SH-SY5Y (cell line): Measurements from ENCODE around the gene SH2D1B.

Source experiments
- GATA2 ChIP-seq: IDR thresholded peaks from 2 replicates; pipeline ENCODE4 v1.6.1; 2011; ENCODE audit warnings: mild to moderate bottlenecking, low read depth, low read length
- GATA3 ChIP-seq: IDR thresholded peaks from 2 replicates; pipeline ENCODE4 v1.6.1; 2011; ENCODE audit warnings: low read depth, mild to moderate bottlenecking, low read length, moderate library complexity

Gene SH2D1B

GRCh38 chr1:162375463-162375862, 36.5 kb downstream of the SH2D1B start:
- TF ChIP-seq GATA2 (no peak), GATA3 (no peak)

DNA sequence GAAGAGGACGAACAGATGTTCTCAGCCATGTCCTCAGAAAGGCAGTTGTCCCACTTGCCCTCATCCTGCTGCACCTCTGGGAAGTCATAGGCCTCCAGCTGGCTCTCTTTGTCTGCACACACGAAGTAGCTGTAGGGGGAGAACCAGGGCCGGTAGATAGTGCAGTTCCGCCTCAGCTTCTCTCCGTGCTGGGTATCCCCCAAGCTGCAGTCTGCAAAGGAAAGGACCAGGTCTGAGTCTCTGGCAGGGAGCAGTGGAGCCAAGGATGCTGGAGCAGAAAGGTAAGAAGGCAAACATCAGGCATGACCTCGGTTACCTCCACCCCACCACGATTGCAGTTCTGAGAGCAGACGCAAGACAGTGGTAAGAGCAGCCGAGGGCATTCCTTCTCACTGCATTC, 37.5 kb downstream of the SH2D1B start:
- TF ChIP-seq GATA3, result no peak
- TF ChIP-seq GATA2, result no peak

GRCh38 chr1:162373541-162374260, 38.2 kb downstream of the SH2D1B start:
- no peak for TF ChIP-seq GATA3
- TF ChIP-seq GATA2, result no peak

- TF ChIP-seq GATA3 (no peak; the same call in 1 of the 2 replicates), GATA2 (no peak; the same call in none of the 2 replicates)
Measured at GRCh38 chr1:162373072-162373427, 38.9 kb downstream of the SH2D1B start.

DNA sequence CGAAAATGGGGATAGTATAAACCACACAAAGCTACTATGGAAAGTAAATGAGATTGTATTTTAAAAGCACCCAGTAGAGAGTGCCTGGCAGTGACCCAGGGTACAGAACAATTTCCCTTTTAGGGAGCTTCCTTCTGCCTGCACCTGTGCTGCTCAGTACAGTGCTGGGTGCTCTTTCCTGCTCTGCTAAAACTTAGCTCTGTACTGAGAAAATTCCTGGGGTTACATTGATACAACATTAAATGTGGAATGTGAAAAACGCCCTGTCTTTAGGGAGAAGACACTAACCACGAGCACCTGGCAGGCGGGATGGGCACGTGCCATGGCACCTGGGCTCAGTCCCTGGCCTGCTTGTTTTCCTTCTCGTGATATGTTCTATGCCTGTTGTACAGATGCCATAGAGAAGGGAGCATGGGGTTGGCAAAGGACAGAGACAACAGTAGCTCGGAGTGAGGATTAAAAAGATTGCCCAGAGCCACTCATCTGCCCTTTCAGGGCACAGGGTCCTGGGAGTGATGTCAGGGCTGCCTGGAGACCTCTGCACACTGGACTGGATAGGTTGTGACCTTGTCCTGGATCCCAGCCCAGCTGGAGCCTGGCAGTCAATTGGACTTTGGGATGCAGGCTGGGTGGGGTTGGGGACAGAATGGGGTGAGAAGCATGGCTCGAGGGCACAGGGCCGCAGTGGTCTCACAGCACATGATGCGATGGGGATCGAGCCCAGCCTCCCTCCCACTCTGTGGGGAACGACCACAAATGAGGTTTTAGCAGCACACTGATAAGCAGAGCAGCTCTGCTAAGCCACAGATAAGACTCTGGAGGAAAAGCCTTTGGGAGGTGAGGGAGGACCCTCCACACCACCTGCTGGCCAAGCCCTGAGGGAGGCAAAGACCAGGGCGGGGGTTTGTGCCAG, 39.5 kb downstream of the SH2D1B start:
- TF ChIP-seq GATA3, result no peak; the same call in 1 of the 2 replicates
- peak; percentile 96 for TF ChIP-seq GATA2

DNA sequence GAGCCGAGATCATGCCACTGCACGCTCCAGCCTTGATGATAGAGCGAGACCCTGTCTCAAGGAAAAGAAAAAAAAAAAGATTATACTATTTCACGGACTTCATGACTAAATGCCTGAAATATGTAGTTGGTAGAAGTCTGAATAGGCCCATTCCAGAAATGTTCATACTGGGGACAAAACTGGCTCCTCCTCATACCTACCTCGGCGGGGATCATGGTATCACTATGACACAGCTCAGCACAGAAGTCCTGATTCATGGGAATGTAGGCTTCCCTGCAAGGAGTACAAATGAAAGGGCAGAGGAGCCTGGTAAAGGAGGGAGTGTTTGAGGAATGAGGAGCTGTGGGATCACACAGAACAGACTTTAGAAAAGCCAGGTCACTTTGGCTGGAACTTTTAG, 40.3 kb downstream of the SH2D1B start:
- no peak for TF ChIP-seq GATA3
- no peak for TF ChIP-seq GATA2

GRCh38 chr1:162370721-162371120, 41.2 kb downstream of the SH2D1B start:
- TF ChIP-seq GATA2 (no peak), GATA3 (no peak)

- TF ChIP-seq GATA2 (no peak), GATA3 (no peak)
Measured at GRCh38 chr1:162370161-162370560, 41.8 kb downstream of the SH2D1B start.

DNA sequence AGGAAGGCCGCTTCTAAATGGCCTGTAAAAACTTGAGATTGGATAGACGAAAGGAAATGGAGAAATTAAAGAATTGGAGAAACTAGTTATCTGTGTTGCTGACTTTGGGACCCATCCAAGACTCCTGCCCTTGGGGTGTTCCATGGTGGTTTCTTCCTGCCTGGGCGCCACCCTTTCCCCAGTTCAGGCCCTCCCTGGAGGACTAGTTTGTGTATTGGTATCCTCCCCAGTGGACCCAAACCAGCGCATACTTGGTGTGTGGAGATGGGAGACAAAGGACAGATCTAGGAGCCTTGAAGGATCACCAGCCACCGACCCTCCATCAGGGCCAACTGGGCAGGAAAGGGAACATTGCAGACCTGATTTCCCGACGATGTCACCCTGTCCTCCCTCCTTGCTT, 42.4 kb downstream of the SH2D1B start:
- TF ChIP-seq GATA2 (no peak), GATA3 (no peak)

DNA sequence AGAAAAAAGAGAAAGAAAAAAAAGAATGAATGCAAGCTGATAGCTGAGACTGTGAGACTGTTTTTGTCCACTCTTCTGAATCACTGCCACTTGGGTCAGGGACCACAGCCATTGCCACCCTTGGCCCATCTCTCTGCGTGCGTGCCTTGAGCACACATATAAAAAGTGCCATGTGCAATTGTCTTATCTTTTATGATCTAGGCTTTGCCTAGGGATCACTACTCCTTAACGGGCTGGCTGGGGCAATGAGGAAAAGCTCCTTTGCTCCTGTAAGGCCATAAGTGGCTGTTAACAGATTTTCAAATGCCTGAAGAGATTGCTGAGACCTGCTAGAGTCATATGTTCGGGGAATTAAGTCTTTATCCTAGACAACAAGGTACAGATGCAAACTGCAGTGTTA, 43.5 kb downstream of the SH2D1B start:
- TF ChIP-seq GATA3, result no peak
- peak; percentile 25; the same call in 1 of the 2 replicates for TF ChIP-seq GATA2

DNA sequence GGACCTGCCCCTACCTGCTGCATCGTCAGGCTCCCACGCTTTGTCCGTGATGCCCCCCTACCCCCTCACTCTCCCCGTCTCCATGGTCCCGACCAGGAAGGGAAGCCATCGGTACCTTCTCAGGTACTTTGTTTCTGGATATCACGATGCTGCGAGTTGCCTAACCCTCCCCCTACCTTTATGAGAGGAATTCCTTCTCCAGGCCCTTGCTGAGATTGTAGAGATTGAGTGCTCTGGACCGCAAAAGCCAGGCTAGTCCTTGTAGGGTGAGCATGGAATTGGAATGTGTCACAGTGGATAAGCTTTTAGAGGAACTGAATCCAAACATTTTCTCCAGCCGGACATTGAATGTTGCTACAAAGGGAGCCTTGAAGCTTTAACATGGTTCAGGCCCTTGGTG, 44.2 kb downstream of the SH2D1B start:
- TF ChIP-seq GATA3, result no peak
- TF ChIP-seq GATA2, result peak; percentile 13; the same call in 1 of the 2 replicates

DNA sequence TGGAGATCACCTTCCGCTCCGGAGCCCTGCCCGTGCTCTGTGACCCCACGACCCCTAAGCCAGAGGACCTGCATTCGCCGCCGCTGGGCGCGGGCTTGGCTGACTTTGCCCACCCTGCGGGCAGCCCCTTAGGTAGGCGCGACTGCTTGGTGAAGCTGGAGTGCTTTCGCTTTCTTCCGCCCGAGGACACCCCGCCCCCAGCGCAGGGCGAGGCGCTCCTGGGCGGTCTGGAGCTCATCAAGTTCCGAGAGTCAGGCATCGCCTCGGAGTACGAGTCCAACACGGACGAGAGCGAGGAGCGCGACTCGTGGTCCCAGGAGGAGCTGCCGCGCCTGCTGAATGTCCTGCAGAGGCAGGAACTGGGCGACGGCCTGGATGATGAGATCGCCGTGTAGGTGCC, 44.9 kb downstream of the SH2D1B start:
- no peak for TF ChIP-seq GATA2
- no peak for TF ChIP-seq GATA3

GRCh38 chr1:162366671-162367070, 45.3 kb downstream of the SH2D1B start:
- TF ChIP-seq GATA3 (no peak), GATA2 (no peak)

DNA sequence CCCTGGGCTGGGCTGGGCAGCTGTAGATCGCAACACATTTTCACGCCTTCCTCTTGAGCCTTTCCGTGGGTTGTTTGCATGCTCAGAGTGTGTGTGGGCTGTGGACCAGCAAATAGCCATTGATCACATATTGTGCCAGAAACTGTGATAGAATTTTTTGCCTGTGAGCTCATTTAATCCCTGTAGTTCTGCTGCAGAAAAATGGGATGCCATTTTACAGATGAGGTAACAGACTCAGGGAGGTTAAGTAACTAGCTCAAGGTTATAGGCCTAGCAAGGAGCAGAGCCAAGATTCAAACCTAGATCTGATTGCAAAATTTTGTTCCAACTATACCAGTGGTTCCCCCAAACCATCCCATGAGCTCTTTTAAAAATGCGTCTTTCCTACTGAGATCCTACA, 45.8 kb downstream of the SH2D1B start:
- no peak for TF ChIP-seq GATA2
